Activated CD4-positive, CD25-positive, alpha-beta regulatory T cell treated with anti-CD3 and anti-CD28 coated beads, Interleukin-2, amount 50 U/mL, for 16 hours (primary cell): ENCODE data around the gene KIAA0319L.

Experiments
- DNase-seq: peaks from one replicate; pipeline ENCODE4 v3.0.0-alpha.2; 2020; ENCODE audit warnings: low read depth, low spot score

KIAA0319L gene

DNA sequence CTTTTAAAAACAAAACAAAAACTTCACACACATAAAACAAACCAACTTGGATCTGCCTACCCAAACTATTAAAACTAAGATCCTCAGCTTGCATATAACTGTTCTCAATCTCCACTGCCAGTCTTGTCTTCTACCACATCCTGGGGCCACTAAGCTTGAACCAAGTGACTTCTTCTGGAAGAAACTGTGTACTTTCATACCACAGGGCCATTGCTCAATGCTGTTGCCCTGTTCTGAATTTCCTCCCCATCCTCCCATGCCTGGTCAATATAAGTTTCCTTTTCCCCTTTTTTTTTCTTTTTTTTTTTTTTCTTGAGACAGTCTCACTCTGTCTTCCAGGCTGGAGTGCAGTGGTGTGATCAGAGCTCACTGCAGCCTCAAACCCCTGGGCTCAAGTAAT is 109.9 kb downstream of the KIAA0319L start:
- DNase-seq = no peak

DNA sequence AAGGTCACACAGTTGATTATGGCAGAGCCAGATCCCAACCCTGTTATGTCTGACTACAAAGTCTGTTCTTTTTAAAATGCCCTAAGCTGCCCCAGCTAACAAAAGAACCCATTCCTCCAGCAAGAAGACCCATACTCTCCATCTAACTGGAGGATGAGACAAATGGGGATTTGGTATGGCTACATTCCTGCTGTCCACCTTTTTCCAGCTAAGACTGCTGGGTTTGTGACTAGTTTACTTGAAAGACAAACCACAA is 112.8 kb downstream of the KIAA0319L start:
- no peak for DNase-seq

DNA sequence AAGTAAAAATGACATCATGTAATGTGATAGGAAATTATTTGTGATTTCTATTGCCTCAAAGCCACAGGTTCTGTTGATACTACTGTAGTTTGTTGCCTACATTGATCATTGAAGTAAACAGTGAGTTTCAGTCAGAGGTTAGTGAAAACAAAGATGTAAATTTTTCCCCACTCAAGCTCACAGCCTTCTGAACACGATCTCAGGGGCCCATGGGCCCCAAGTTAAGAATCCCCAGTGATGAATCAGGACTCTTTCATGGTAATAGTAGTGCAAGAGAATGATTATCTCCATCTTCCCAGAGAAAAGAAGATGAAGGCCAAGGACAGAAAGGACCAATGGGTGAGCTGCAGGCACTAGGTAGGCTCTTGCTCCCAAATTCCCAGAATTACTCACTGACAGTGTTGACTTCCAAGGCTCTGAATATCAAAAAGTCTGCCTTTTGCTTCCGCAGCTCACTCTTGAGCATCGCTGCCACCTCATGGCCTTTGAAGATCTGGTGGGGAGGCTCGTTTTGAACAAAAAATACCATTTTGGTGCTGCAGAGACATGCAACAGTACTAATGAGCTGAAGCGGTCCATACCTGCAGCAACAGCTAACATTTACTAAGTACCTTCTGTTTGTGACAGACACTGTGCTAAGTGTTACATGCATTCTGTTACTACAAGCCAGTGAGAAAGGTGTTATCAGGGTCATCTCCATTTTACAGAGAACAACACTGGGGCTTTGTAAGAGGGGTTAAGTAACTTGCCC is 113.3 kb downstream of the KIAA0319L start:
- DNase-seq = no peak

DNA sequence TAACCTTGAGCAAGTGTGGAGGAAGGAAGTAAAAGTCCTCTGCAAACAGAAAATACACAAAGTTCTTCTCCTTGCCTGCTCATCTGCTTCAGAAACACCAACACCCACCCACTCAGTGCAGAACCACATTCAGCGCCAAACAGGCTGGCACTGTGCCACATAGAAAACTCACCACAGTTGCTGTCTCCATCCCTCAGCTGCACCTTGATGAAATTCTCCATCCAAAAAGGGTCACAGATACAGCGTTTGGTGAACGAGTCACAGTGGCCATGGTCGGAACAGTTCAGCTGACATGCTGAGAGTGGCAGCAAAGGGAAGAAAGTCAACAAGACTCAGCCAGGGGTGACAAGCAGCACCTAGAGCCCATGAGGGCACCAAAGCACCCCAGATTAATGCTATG is 114.5 kb downstream of the KIAA0319L start:
- no peak for DNase-seq

DNA sequence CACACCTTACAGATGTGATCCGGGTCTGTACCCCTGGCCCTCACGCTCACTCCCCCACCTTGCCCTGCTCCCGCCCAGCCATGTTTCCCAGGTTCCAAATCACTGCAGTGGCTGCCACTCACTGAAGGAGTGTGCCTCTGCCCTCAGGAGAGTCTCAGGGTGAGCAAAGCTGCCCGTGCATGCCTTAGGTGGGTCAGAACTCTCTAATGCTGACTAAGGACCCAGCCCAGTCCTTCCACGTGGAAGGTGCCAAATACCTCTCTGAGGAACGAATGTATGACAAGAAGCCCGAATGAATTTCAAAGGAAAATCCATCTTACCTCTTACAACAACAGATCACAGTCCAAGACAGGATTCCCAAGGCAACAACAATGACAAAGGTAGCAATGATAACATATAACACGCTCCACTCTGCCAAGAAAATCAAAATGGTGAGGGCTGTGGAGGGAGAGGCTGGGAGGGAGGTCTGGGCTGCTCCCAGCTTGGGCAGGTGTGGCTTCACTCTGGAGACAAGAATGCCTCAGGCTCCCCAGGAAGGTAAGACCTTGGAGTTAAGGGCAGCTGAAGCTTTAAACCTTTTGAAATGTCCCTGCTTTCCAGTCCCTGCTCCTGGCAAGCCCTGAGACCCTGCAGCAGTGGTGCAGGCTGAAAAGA is 115.2 kb downstream of the KIAA0319L start:
- no peak for DNase-seq

DNA sequence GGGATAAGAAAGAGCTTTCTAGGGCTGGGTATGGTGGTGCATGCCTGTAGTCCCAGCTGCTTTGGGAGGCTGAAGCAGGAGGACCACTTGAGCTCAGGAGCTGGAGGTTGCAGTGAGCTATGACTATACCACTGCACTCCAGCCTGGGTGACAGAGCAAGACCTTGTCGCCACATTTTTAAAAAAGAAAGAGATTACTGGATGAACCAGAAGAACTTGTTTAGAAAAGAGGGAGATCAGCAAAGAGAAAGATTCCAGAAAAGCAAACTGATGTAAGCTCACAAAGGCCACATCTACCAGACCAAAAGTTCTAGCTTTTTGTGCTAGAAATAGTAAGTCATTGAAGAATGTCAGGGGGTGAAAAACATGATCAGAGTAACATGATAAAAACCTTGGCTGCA is 117.6 kb downstream of the KIAA0319L start:
- no peak for DNase-seq

DNA sequence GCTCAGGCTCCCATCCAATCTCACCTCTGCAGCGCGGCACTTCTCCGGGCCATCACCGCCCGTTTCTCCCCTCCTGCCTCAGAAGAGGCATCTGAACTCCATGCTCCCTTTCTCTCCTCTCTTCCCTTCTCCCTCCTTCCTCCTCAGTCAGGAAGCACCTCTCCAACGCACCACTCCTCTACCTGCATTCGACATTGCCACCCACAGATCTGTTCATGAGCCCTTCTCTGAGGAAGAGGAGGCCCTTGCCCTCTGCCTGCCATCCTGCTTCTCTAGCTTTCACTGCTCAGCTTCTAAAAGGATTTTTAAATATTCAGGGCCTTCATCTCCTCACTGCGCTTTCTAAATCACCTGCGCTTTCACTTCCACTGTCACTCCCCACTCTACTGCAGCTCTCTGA is 120.0 kb downstream of the KIAA0319L start:
- DNase-seq = no peak

DNA sequence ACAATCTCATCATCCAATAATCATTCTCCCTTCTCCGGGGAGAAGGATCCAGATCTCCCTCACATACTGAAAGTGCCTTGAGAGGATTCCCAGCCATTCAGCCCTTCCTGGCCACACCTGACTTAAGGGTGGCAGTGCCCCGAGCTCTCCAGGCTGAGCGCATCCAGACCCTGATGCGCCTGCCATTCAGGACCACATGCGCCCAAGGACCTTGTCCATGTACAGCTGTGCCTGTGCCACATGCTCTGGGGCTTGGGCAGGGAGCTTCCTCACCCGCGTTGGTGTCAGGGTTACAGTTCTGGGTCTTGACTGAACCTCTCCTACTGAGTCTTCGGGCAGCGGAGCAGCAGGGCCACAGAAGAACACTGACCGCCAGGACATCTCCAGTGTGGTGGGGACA is 121.1 kb downstream of the KIAA0319L start:
- no peak for DNase-seq

DNA sequence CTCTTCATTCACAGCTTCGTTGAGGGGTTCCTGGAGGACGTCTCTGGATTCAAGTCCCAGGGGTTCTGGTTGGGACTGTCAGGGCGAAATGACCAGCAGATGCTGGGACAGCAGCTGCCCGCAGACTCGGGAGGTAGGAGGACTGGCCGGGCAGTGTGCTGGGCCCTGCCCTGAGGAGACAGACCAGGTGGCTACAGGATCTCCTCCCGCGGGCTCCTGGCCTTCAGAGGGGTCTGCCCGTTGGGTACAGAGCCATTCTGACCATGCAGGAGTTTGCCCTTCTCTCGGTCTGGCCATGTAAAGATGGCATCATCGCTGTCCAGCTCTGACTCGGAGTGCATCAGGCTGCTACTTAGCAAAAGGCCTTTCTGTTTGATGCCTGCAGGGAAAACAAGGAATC is 122.5 kb downstream of the KIAA0319L start:
- no peak for DNase-seq

DNA sequence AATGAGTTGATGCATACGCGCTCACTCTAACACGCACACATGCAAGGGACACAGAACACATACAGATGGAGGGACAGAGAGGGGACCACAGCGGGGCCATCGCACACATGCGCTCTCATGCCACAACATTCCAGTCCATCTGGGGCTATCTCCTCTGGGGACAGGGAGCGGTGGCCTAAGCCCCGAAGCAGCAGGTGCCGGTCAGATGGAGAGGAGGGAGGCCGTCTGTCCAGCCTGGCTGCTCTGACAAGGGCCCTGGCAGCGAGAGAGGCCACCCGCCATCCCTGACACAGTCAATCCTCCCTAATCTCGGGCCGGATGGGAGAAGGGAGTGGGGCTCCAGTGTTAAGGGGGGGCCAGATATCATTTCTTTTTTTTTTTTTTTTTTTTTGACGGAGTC is 123.5 kb downstream of the KIAA0319L start:
- no peak for DNase-seq

DNA sequence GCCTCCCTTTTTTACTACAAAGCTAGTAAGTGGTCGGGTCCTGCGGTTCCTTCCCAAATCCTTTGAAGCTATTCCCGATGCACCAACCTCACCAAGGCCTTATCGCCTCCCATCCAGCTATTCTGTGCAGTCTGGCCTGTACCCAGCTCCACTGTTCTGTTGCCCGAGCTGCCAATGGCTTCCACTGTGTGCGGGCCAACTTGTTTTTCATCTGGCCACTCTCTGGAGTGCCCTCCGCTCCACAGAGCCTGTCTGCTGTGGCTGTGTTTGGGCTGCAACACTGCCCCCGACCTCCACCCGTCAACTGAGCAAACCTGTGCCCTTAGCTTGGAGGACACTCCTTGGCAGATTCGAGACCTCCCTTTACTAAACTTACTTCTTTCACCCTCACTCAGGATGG is 125.0 kb downstream of the KIAA0319L start:
- DNase-seq = no peak

DNA sequence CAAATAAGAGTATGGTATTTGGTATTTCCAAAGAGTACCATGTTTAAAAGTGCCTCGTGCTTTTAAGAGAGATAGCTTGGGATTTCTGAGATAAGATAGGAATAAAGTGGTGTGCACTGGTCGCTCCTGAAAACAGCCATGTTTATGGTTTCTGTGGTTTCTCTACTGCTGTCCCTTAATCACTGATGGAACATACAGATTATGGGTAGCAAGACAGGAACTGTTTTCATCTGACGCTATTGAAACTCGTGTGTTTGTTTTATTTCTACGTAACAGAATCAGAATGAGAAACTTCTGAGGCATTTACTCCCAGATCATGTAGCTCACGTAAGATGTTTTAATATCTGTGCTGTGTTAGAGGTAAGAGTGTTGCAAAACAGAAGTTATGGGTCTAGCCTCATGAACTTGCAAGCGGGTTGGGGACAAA is 126.0 kb downstream of the KIAA0319L start:
- no peak for DNase-seq

DNA sequence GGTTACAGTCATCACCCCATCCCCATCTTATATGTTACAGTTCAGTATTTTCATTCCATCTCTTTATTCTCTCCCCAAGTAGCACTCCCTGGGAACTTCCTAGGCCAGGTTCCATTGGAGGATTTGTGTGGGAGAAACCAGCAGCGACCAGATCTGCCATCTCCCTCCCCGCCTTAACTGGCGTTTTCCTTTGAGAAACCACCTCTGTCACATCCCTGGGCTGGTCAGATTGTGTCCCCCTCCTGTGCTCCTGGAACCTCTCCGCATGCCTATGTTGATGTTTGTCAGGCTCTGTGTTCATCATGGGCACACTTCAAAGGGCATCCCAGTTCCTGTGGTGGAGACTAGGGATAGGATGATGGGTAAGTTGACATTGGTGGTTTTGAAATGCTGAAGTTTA is 126.4 kb downstream of the KIAA0319L start:
- DNase-seq = no peak

DNA sequence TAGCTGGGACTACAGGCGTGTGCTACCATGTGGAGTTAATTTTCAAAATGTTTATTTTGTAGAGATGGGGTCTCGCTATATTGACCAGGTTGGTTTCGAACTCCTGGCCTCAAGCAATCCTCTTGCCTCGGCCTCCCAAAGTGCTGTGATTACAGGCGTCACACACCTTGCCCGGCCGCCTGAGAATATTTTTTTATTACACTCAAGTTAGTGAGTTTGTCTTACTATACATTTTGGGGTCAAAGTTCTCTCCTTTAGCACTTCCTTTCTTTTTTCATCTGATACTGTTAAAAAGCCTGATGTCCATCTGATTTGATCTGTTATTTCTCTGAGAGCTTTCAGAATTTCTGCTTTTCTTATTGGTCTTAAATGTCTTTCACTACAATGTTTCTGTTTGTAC is 128.8 kb downstream of the KIAA0319L start:
- DNase-seq = no peak

DNA sequence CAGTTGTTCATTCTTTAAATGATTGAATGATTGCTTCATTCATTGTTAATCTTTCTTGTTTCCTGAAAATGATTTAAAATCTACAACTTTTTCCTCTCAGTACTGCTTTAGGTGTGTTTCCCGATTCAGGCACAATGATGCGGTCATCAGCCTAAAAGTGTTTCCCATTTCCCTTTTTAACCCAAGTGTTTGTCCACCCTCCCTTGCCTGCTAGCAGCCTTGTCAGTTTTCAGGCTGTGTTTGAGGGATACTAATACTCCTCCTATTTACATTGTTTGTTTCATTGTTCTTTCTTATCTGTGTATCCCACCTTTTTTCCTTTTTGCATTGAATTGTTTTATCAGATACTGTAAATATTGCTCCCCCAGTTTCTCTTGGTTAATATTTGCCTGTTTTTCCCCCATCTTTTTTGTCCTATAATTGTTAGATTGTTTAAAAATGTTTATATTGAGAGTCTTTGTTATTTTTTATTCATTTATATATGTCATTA is 131.1 kb downstream of the KIAA0319L start:
- DNase-seq = no peak

DNA sequence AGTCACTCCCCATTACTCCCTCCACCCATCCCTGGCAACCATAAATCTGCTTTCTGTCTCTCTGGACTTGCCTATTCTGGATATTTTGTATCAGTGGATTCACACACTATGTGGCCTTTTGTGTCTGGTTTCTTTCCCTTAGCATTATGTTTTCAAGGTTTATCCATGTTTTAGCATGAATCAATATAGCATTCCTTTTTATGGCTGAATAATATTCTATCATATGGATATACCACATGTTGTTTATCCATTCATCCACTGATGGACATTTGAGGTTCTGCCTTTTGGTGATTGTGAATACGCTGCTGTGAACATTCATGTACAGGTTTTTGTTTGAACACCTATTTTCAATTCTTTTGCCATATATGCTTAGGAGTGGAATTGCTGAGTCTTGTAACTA is 148.3 kb downstream of the KIAA0319L start:
- DNase-seq = no peak

DNA sequence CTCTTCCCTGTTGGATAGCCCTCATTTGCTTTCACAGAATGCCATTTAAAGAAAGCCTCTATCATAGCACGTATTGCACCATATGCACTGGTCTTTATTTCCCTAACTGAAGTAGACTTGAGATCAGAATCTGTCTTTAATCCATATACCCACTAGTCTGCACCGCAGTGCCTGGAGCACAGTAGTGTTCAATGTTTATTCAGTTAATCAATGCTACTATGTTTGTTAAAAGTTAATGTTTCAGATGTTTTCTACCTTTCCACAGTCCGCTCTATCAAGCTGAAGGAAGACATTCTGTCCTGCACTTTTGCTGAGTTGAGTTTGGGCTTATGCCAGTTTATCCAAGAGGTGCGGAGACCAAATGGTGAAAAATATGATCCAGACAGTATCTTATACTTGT is 149.5 kb downstream of the KIAA0319L start:
- DNase-seq = no peak

DNA sequence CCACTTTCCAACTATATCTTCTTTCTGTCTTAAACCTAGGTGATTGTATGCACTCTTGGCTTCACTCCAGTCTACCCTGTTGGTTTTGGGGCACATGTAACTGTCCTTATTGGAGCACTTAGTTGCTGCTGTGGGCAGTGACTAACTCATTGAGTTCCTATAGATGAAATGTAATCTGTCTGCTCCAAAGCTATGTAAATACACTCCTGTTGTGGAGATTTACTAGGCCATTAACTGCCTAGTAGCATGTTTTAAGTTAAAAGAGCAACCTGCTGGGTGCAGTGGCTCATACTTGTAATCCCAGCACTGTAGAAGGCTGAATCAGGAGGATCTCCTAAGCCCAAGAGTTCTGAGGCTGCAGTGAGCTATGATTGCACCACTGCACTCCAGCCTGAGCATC is 151.1 kb downstream of the KIAA0319L start:
- DNase-seq = no peak

DNA sequence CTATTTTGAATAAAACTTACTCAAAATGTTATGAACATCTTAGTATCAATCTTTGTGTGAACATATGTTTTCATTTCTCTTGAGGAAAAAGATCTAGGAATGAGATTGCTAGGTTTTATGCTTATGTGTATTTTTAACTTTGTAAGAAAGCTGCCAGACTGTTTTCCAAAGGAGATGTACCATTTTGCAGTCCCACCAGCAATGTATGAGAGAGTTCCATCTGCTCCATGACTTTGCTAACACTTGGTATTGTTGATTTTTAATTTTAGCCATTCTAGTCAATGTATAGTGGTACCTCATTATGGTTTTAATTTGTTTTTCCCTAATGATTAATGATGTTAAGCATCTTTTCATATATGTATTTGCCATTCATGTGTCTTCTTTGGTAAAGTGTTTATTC is 156.2 kb downstream of the KIAA0319L start:
- no peak for DNase-seq

DNA sequence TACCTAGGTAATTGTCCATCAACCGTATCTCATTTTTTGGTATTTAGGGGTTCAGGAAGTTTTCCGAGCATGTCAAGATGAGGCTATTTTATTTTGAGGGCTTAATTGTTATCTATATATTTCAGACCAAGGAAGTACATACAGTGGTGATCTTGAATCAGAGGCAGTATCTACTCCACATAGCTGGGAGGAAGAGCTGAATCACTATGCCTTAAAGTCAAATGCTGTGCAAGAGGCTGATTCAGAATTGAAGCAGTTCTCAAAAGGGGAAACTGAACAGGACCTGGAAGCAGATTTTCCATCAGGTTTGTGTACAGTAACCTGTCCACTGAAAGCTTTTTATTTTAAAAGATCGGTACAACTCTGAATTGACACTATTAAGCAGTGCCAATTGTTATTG is 158.5 kb downstream of the KIAA0319L start:
- DNase-seq = no peak

DNA sequence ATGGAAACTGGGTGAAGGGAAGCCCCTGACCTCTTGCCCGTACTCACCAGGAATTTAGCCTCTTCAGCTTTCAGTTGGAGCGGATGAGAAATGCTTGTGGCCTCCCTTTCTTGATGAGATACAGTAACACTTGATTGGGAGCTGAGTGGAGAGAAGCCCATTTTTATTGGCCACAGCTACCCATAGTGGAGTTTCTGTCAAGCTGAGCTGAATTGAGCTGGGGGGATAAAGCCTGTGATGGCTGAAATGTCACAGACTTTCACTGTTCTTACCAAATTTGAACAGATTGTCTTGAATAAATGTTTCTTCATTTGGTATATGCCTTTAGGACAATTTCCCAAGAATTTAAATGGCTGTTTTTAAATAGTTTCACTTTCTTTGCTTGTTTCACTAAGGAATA is 162.8 kb downstream of the KIAA0319L start:
- no peak for DNase-seq

DNA sequence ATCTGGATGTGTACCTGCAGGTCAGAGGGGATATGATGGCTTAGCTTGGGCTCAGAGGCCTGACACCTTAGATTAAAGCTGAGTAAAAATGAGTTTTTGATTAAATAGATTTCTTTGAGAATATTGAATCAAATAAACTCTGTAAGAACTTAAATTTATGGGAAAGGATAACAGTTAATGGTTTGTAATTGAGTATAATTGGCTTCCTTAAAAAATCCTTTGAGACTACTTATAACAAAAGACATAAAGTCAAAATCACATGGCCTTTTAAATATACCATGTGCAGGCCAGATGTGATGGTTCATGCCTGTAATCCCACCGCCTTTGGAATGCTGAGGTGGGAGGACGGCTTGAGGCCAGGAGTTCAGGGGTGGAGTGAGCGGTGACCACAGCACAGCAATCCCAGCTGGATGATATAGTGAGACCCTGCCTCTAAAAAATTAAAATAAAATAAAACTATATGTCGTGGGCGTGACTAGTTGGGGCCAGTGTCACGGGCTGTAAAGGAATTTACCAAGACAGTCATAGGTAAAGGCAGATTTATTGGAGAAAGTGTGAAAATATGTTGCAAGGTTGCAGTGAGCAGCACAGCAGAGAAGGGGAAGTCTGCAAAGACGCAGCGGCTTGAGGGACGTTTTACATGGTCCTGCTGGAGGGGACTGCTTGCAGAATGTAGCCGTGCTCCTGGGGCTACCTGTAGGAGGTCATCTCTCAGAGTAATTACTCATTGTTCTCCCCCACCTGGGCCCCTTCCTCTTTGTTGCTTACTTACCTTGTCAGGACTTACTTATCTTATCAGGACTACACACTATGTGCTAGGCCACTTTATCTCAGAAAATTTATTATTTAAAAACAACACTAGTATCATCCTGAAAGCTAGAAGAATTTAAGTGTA is 166.4 kb downstream of the KIAA0319L start:
- DNase-seq = no peak

DNA sequence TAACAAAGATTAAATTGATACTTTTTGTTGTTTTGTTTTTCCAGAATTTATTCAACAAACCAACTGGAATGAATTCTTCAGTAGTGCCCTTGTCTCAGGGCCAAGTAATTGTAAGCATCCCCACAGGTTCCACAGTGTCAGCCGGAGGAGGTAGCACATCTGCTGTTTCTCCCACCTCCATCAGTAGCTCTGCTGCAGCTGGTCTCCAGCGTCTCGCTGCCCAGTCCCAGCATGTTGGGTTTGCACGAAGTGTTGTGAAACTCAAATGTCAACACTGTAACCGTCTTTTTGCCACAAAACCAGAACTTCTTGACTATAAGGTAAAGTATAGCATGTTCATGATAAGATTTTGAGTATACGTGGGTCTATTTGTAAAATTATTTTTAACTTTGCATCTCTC is 170.2 kb downstream of the KIAA0319L start:
- no peak for DNase-seq
